GM21786 (cell line): ENCODE measurements around the gene RPL19.

ENCODE experiments used
- ATAC-seq: cut with Tn5 transposase; IDR thresholded peaks from one replicate; pipeline ENCODE4 v1.9.1; 2021; ENCODE audit not compliant: unreplicated experiment

RPL19 gene

GRCh38 chr17:39171933-39172332 lies 28.1 kb upstream of the RPL19 start:
- no peak for ATAC-seq

- no peak for ATAC-seq
These were observed 27.0 kb upstream of the RPL19 start for GRCh38 chr17:39173080-39173479.

- ATAC-seq, result no peak
These were observed 26.4 kb upstream of the RPL19 start for GRCh38 chr17:39173526-39174274.

- no peak for ATAC-seq
These were observed 25.0 kb upstream of the RPL19 start for GRCh38 chr17:39174920-39175694.

- no peak for ATAC-seq
These were observed 24.4 kb upstream of the RPL19 start for GRCh38 chr17:39175695-39176093.

GRCh38 chr17:39177256-39177655 lies 22.8 kb upstream of the RPL19 start:
- no peak for ATAC-seq

- no peak for ATAC-seq
These were observed 21.5 kb upstream of the RPL19 start for GRCh38 chr17:39178536-39178935.

GRCh38 chr17:39181303-39181702 lies 18.8 kb upstream of the RPL19 start:
- ATAC-seq, result no peak

GRCh38 chr17:39183045-39183444 lies 17.0 kb upstream of the RPL19 start:
- no peak for ATAC-seq

GRCh38 chr17:39183720-39184119 lies 16.4 kb upstream of the RPL19 start:
- ATAC-seq, result no peak

- ATAC-seq, result no peak
These were observed 13.5 kb upstream of the RPL19 start for GRCh38 chr17:39186481-39187002.

- no peak for ATAC-seq
These were observed 12.8 kb upstream of the RPL19 start for GRCh38 chr17:39187152-39187830.

GRCh38 chr17:39191750-39192510 lies 8.2 kb upstream of the RPL19 start:
- ATAC-seq, result no peak

- ATAC-seq, result no peak
These were observed 7.2 kb upstream of the RPL19 start for GRCh38 chr17:39192901-39193300.

GRCh38 chr17:39193346-39193745 lies 6.7 kb upstream of the RPL19 start:
- no peak for ATAC-seq

GRCh38 chr17:39194089-39194984 lies 5.7 kb upstream of the RPL19 start:
- no peak for ATAC-seq

GRCh38 chr17:39194985-39195524 lies 5.0 kb upstream of the RPL19 start:
- no peak for ATAC-seq

GRCh38 chr17:39195568-39196160 lies 4.4 kb upstream of the RPL19 start:
- ATAC-seq, result no peak

- ATAC-seq, result no peak
These were observed 3.8 kb upstream of the RPL19 start for GRCh38 chr17:39196241-39196807.
